ENCODE data around the gene SYNPO2. TPM values are rescaled to one million over a fixed set of nuclear protein-coding genes. Genes with fewer than 3 reads are reported as not detected.

SYNPO2 gene
- total and polyA plus RNA-seq, 10 of the 15 experiments (the other 5 are each of a cell fraction or from before 2014, with no cell fraction given) = 0.04 to 0.34 (median 0.28) TPM

DNA sequence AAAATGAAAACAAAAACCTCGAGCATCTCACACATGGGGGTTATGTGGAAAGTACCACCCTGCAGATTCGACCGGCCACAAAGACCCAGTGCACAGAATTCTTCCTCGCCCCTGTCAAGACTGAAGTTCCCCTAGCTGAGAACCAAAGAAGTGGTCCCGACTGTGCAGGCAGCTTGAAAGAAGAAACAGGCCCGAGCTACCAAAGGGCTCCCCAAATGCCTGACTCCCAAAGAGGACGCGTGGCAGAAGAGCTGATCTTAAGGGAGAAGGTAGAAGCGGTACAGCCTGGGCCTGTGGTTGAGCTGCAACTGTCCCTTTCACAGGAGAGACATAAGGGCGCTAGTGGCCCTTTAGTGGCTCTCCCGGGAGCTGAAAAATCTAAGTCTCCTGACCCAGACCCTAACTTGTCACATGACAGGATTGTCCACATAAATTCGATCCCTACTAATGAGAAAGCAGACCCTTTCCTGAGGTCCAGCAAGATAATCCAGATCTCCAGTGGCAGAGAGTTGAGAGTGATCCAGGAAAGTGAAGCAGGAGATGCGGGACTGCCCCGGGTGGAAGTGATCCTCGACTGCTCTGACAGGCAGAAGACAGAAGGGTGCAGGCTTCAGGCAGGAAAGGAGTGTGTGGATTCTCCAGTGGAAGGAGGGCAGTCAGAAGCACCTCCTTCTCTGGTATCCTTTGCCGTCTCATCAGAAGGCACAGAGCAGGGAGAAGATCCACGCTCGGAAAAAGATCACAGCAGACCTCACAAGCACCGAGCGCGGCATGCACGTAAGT is 138.2 kb downstream of the SYNPO2 start:
- Histone ChIP-seq H3K4me2 (ENCODE audit: control insufficient read depth, insufficient read depth) (no peak overlapping the region), H3K4me3 (no peak overlapping the region), H4K20me1 (ENCODE audit: control insufficient read depth, insufficient read depth) (no peaks in the 10 kb centered on the region), H2AFZ (ENCODE audit: control insufficient read depth, low read depth, low read length) (no peak overlapping the region), H3K4me1 (ENCODE audit: control insufficient read depth, insufficient read depth, low read length) (no peaks in the 10 kb centered on the region), H3K36me3 (ENCODE audit: control insufficient read depth in 2 of 2, insufficient read depth in 2 of 2, low read length in 1 of 2) (no peaks in the 10 kb centered on the region), H3K9ac (ENCODE audit: control insufficient read depth, insufficient read depth, low read length) (no peak overlapping the region), H3K79me2 (ENCODE audit: control insufficient read depth, insufficient read depth, low read length) (no peaks in the 10 kb centered on the region), H3K27me3 (replicated peaks in 1 of 2; ENCODE audit: control insufficient read depth in 2 of 2, insufficient read depth in 2 of 2, low read length in 1 of 2) (no peaks in the 10 kb centered on the region), H3K9me3 (replicated peaks; ENCODE audit: control insufficient read depth, insufficient read depth, low read length) (no peaks in the 10 kb centered on the region), H3K27ac (ENCODE audit: control insufficient read depth, insufficient read depth) (no peak overlapping the region)
- SMC1A ChIA-PET (ENCODE audit: uncharacterized antibody, unreplicated experiment) = interaction anchor here (1.2 to 1.8 kb wide), 3 partner anchors 8 to 14 kb away, joined by 4 to 7 read pairs (median 4); no protein-coding TSS in a partner anchor
- in situ Hi-C loops (cut with MboI) = no loop called here
- BruUV-seq (replicated peaks) = no TSS peak
- RAD21 ChIA-PET (ENCODE audit: unreplicated experiment) = no interaction called here
- intact Hi-C loops (cut with micrococcal nuclease; ENCODE audit: unreplicated experiment) = no loop called here
- DNase-seq (ENCODE audit: low read depth, low spot score) (no peak), ATAC-seq (peak; percentile 37; the same call in 1 of the 3 replicates), FAIRE-seq (no peak)
- POLR2A ChIA-PET = no interaction called here
- WGBS (ENCODE audit: insufficient coverage, insufficient replicate concordance, low lambda C conversion rate, missing lambda C conversion rate) = 67% methylated on average over 22 of the region's 22 CpGs
- TF ChIP-seq, protein P1, sequence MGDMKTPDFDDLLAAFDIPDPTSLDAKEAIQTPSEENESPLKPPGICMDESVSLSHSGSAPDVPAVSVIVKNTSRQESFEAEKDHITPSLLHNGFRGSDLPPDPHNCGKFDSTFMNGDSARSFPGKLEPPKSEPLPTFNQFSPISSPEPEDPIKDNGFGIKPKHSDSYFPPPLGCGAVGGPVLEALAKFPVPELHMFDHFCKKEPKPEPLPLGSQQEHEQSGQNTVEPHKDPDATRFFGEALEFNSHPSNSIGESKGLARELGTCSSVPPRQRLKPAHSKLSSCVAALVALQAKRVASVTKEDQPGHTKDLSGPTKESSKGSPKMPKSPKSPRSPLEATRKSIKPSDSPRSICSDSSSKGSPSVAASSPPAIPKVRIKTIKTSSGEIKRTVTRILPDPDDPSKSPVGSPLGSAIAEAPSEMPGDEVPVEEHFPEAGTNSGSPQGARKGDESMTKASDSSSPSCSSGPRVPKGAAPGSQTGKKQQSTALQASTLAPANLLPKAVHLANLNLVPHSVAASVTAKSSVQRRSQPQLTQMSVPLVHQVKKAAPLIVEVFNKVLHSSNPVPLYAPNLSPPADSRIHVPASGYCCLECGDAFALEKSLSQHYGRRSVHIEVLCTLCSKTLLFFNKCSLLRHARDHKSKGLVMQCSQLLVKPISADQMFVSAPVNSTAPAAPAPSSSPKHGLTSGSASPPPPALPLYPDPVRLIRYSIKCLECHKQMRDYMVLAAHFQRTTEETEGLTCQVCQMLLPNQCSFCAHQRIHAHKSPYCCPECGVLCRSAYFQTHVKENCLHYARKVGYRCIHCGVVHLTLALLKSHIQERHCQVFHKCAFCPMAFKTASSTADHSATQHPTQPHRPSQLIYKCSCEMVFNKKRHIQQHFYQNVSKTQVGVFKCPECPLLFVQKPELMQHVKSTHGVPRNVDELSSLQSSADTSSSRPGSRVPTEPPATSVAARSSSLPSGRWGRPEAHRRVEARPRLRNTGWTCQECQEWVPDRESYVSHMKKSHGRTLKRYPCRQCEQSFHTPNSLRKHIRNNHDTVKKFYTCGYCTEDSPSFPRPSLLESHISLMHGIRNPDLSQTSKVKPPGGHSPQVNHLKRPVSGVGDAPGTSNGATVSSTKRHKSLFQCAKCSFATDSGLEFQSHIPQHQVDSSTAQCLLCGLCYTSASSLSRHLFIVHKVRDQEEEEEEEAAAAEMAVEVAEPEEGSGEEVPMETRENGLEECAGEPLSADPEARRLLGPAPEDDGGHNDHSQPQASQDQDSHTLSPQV (IDR thresholded peaks at IDR 0.05) = no peak
- no peak for TF ChIP-seq HDAC6 (IDR thresholded peaks at IDR 0.05; ENCODE audit: unreplicated experiment)
- TF ChIP-seq WRNIP1 (IDR thresholded peaks at IDR 0.05; ENCODE audit: borderline replicate concordance, low read depth, low read length) = no peak
- no peak for TF ChIP-seq TCF7 (IDR thresholded peaks at IDR 0.05; ENCODE audit: borderline replicate concordance)
- no peak for TF ChIP-seq PML (IDR thresholded peaks at IDR 0.05; ENCODE audit: low read length)
- no peak for TF ChIP-seq GABPA (IDR thresholded peaks at IDR 0.05; ENCODE audit: low read depth)
- no peak for TF ChIP-seq SKIL (IDR thresholded peaks at IDR 0.05; ENCODE audit: low read depth, poor library complexity, severe bottlenecking)
- no peak for TF ChIP-seq POLR2A (IDR thresholded peaks at IDR 0.05; ENCODE audit: low read depth, low read length)
- no peak for TF ChIP-seq HCFC1 (IDR thresholded peaks at IDR 0.05; ENCODE audit: low read length)
- no peak for TF ChIP-seq NFYB (IDR thresholded peaks at IDR 0.05; ENCODE audit: insufficient read depth, low read depth, low read length)
- TF ChIP-seq, protein P2, sequence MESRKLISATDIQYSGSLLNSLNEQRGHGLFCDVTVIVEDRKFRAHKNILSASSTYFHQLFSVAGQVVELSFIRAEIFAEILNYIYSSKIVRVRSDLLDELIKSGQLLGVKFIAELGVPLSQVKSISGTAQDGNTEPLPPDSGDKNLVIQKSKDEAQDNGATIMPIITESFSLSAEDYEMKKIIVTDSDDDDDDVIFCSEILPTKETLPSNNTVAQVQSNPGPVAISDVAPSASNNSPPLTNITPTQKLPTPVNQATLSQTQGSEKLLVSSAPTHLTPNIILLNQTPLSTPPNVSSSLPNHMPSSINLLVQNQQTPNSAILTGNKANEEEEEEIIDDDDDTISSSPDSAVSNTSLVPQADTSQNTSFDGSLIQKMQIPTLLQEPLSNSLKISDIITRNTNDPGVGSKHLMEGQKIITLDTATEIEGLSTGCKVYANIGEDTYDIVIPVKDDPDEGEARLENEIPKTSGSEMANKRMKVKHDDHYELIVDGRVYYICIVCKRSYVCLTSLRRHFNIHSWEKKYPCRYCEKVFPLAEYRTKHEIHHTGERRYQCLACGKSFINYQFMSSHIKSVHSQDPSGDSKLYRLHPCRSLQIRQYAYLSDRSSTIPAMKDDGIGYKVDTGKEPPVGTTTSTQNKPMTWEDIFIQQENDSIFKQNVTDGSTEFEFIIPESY (IDR thresholded peaks at IDR 0.05) = no peak
- TF ChIP-seq ZNF622 (IDR thresholded peaks at IDR 0.05) = no peak
- no peak for TF ChIP-seq EZH2 (IDR thresholded peaks at IDR 0.05; ENCODE audit: borderline replicate concordance, control insufficient read depth, low read depth, low read length)
- CTCF ChIA-PET = no interaction called here

Data from GM12878 (cell line).